Upper lobe of left lung (tissue), 4 donors: ENCODE measurements around the gene TSHZ2.

Experiments
- POLR2A ChIP-seq, 4 donors: fragments of 450-650 bp; IDR thresholded peaks; one replicate each; pipeline ENCODE4 v1.5.1; 2016 to 2017; ENCODE audit warnings: antibody characterized with exemption in 4 of 4, mild to moderate bottlenecking in 2 of 4
- TF ChIP-seq, protein P1 (sequence below), 6 experiments: fragments of 450-650 bp in 4 of 6; fragments of 200-600 bp in 2 of 6; sonication (generic) in 2 of 6; IDR thresholded peaks; one replicate each; pipeline ENCODE4 v1.5.1; 2016 to 2019; ENCODE audit warnings: antibody characterized with exemption in 6 of 6

DNA sequence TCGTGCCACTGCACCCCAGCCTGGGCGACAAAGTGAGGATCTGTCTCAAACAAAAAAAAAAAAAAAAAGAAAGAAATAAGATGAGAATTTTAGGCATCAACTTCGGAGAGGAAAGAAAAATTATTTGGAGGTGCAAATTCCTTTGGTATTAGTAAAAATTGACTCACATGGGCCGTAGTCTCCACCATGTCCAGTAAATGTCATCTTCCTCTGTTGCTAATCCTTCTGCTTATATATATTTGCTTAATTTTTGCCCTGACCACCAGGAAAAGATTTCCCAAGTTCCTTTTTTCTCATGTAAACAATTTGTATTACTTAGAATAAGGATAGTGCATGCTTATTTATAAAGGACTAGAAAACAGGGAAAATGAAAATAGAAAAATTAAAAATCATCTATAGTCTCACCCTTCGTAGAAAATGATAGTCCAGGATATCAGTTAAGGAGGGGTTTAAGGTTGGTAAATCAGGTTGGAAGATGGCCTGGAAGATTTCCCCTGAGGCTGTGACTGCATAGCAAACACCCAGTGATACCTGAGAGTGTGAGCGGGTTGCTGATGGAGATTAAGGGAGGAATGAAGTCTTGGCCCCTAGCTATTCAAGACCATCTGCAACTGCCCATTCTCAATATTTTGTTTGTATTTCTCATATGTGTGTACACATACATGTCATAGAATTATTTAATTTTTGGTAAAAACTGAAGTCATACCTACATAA lies 380.7 kb downstream of the TSHZ2 start:
- TF ChIP-seq, protein P1, sequence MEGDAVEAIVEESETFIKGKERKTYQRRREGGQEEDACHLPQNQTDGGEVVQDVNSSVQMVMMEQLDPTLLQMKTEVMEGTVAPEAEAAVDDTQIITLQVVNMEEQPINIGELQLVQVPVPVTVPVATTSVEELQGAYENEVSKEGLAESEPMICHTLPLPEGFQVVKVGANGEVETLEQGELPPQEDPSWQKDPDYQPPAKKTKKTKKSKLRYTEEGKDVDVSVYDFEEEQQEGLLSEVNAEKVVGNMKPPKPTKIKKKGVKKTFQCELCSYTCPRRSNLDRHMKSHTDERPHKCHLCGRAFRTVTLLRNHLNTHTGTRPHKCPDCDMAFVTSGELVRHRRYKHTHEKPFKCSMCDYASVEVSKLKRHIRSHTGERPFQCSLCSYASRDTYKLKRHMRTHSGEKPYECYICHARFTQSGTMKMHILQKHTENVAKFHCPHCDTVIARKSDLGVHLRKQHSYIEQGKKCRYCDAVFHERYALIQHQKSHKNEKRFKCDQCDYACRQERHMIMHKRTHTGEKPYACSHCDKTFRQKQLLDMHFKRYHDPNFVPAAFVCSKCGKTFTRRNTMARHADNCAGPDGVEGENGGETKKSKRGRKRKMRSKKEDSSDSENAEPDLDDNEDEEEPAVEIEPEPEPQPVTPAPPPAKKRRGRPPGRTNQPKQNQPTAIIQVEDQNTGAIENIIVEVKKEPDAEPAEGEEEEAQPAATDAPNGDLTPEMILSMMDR (IDR thresholded peaks at IDR 0.05): no peak
- no peak for TF ChIP-seq POLR2A (IDR thresholded peaks at IDR 0.05)
